Neuronal stem cell (in vitro differentiated cells): Measurements from ENCODE around the gene ACSS3.
"Not testable (repeated sequence)": the region's sequence is repeated elsewhere in the genome, so short reads cannot be mapped to it uniquely, and the experiment has no call there.

ENCODE experiments used
- DNase-seq: peaks from one replicate; pipeline ENCODE4 v3.0.0-alpha.2; 2013; ENCODE audit warnings: low spot score
- H2AFZ ChIP-seq: one replicate; pipeline ENCODE4 v1.6.1; 2013; ENCODE audit warnings: mild to moderate bottlenecking, low read length, inconsistent platforms
- H2AK5ac ChIP-seq: 2 replicates; pipeline ENCODE4 v1.6.1; 2013; ENCODE audit warnings: low read depth, mild to moderate bottlenecking, inconsistent platforms, low read length, moderate library complexity, mixed read lengths
- H2BK120ac ChIP-seq: 2 replicates; pipeline ENCODE4 v1.6.1; 2013; ENCODE audit warnings: low read depth, mild to moderate bottlenecking, inconsistent platforms, low read length, moderate library complexity, mixed read lengths
- H2BK12ac ChIP-seq: one replicate; pipeline ENCODE4 v1.6.1; 2013; ENCODE audit warnings: low read length, inconsistent platforms
- H2BK15ac ChIP-seq: 2 replicates; pipeline ENCODE4 v1.6.1; 2013; ENCODE audit warnings: mild to moderate bottlenecking, low read length, inconsistent platforms, mixed read lengths
- H2BK5ac ChIP-seq: one replicate; pipeline ENCODE4 v1.6.1; 2013; ENCODE audit warnings: inconsistent platforms, mild to moderate bottlenecking, low read length, moderate library complexity
- H3K14ac ChIP-seq: one replicate; pipeline ENCODE4 v1.6.1; 2013; ENCODE audit warnings: low read length, inconsistent platforms
- H3K18ac ChIP-seq: 2 replicates; pipeline ENCODE4 v1.6.1; 2013; ENCODE audit warnings: low read length, inconsistent platforms
- H3K23ac ChIP-seq: 2 replicates; pipeline ENCODE4 v1.6.1; 2013; ENCODE audit warnings: low read depth, mild to moderate bottlenecking, mixed read lengths, low read length, inconsistent platforms; ENCODE audit not compliant: poor library complexity
- H3K27ac ChIP-seq: replicated peaks from 3 replicates; pipeline ENCODE4 v1.5.1; 2013; ENCODE audit warnings: low read length, inconsistent platforms
- H3K27me3 ChIP-seq, 3 experiments: 2 replicates each; pipeline ENCODE4 v1.6.1; 2013; ENCODE audit warnings: low read length in 3 of 3, mild to moderate bottlenecking in 2 of 3, inconsistent platforms in 1 of 3, low read depth in 1 of 3, mixed read lengths in 1 of 3, moderate library complexity in 1 of 3; ENCODE audit not compliant: control insufficient read depth in 3 of 3, insufficient read depth in 3 of 3
- H3K36me3 ChIP-seq, 2 donors: replicated peaks in 1 of 2; 2 replicates each; pipeline ENCODE4 v1.6.1; 2013; ENCODE audit warnings: low read length in 2 of 2; ENCODE audit not compliant: control insufficient read depth in 2 of 2, insufficient read depth in 2 of 2
- H3K4ac ChIP-seq: 2 replicates; pipeline ENCODE4 v1.6.1; 2013; ENCODE audit warnings: inconsistent platforms, mild to moderate bottlenecking, low read length, moderate library complexity
- H3K4me1 ChIP-seq, 2 donors: 1 replicate in 1 of 2; 2 replicates in 1 of 2; pipeline ENCODE4 v1.6.1; 2013; ENCODE audit warnings: low read length in 2 of 2, low read depth in 1 of 2; ENCODE audit not compliant: control insufficient read depth in 2 of 2, insufficient read depth in 1 of 2
- H3K4me2 ChIP-seq: one replicate; pipeline ENCODE4 v1.6.1; 2013; ENCODE audit warnings: mild to moderate bottlenecking, low read length, inconsistent platforms; ENCODE audit not compliant: insufficient read depth, poor library complexity, severe bottlenecking
- H3K4me3 ChIP-seq, 2 donors: 2 replicates each; pipeline ENCODE4 v1.5.1; 2013; ENCODE audit warnings: low read length in 2 of 2, mild to moderate bottlenecking in 2 of 2, inconsistent platforms in 1 of 2, moderate library complexity in 1 of 2
- H3K79me1 ChIP-seq: one replicate; pipeline ENCODE4 v1.6.1; 2013; ENCODE audit warnings: low read depth, mild to moderate bottlenecking, inconsistent platforms, low read length, moderate library complexity
- H3K9ac ChIP-seq: one replicate; pipeline ENCODE4 v1.6.1; 2013; ENCODE audit warnings: mild to moderate bottlenecking, low read depth, low read length, inconsistent platforms; ENCODE audit not compliant: poor library complexity
- H3K9me3 ChIP-seq, 2 donors: replicated peaks in 1 of 2; 2 replicates each; pipeline versions ENCODE3 to v1.6.1; 2013; ENCODE audit warnings: low read length in 2 of 2, mild to moderate bottlenecking in 2 of 2, inconsistent platforms in 1 of 2, low read depth in 1 of 2, mixed read lengths in 1 of 2, moderate library complexity in 1 of 2; ENCODE audit not compliant: control insufficient read depth in 2 of 2, insufficient read depth in 1 of 2
- H4K8ac ChIP-seq: one replicate; pipeline ENCODE4 v1.6.1; 2013; ENCODE audit warnings: low read depth, mild to moderate bottlenecking, inconsistent platforms, low read length, moderate library complexity
- H4K91ac ChIP-seq: one replicate; pipeline ENCODE4 v1.6.1; 2013; ENCODE audit warnings: low read length, low read depth, mild to moderate bottlenecking, inconsistent platforms; ENCODE audit not compliant: poor library complexity
- WGBS, 2 donors: extraction: QIAGEN DNeasy Blood & Tissue Kit; methylation state at CpG; one replicate each; pipeline ENCODE4 v1.1.7; 2013; ENCODE audit warnings: missing lambda C conversion rate in 2 of 2, mixed read lengths in 1 of 2; ENCODE audit not compliant: insufficient read length in 2 of 2, insufficient replicate concordance in 1 of 2; ENCODE audit errors: extremely low coverage in 2 of 2; 5-methylcytosine and 5-hydroxymethylcytosine counted together

Gene ACSS3

GRCh38 chr12:81064971-81065370, 12.9 kb upstream of the ACSS3 start:
- H3K18ac ChIP-seq, H3K27me3 ChIP-seq, H3K4me3 ChIP-seq, H2BK120ac ChIP-seq, H3K36me3 ChIP-seq, H3K4me1 ChIP-seq, H3K27ac ChIP-seq, H3K23ac ChIP-seq, H3K4ac ChIP-seq, H3K14ac ChIP-seq, H4K8ac ChIP-seq, H3K9ac ChIP-seq, H2BK15ac ChIP-seq, H3K79me1 ChIP-seq, H3K9me3 ChIP-seq, H2BK5ac ChIP-seq, H3K4me2 ChIP-seq, DNase-seq, H4K91ac ChIP-seq, H2BK12ac ChIP-seq, H2AK5ac ChIP-seq: not testable (repeated sequence)
- WGBS, 2 donors, result no CpG with 5 or more reads among the region's 11 CpGs
- H2AFZ ChIP-seq, result peak overlapping the region; percentile 77

GRCh38 chr12:81070846-81071245, 7.0 kb upstream of the ACSS3 start:
- Histone ChIP-seq H3K27me3 (no peaks in the 10 kb centered on the region), H3K9ac (no peak overlapping the region), H3K79me1 (no peaks in the 10 kb centered on the region), H3K36me3 (no peaks in the 10 kb centered on the region), H2BK15ac (no peak overlapping the region), H3K4me1 (no peaks in the 10 kb centered on the region), H3K23ac (no peak overlapping the region), H2BK12ac (no peak overlapping the region), H4K8ac (no peak overlapping the region), H3K18ac (no peak overlapping the region), H3K14ac (no peak overlapping the region), H2BK5ac (no peak overlapping the region), H3K4ac (no peak overlapping the region), H4K91ac (no peak overlapping the region), H2AK5ac (no peak overlapping the region), H3K4me3 (no peak overlapping the region), H2BK120ac (no peak overlapping the region), H3K27ac (no peak overlapping the region), H3K9me3 (no peaks in the 10 kb centered on the region), H3K4me2 (no peak overlapping the region), H2AFZ (no peak overlapping the region)
- DNase-seq, result no peak

- no peak overlapping the region for H2BK5ac ChIP-seq
- no peak overlapping the region for H3K18ac ChIP-seq
- H3K27ac ChIP-seq, result no peak overlapping the region
- H3K9ac ChIP-seq, result no peak overlapping the region
- H2BK15ac ChIP-seq, result no peak overlapping the region
- no peak overlapping the region for H3K4me3 ChIP-seq
- no peak overlapping the region for H2AK5ac ChIP-seq
- no peaks in the 10 kb centered on the region for H3K9me3 ChIP-seq
- H3K27me3 ChIP-seq, result no peaks in the 10 kb centered on the region
- no peak overlapping the region for H2BK12ac ChIP-seq
- H4K8ac ChIP-seq, result no peak overlapping the region
- H3K36me3 ChIP-seq, result no peaks in the 10 kb centered on the region
- no peak overlapping the region for H3K4ac ChIP-seq
- H2BK120ac ChIP-seq, result no peak overlapping the region
- peaks cover 0 to 6% of the 10 kb centered on the region in 2 donors for H3K4me1 ChIP-seq
- peaks cover 3% of the 10 kb centered on the region for H3K79me1 ChIP-seq
- WGBS, 2 donors, result no CpG with 5 or more reads among the region's 3 CpGs
- no peak for DNase-seq
- no peak overlapping the region for H2AFZ ChIP-seq
- H3K14ac ChIP-seq, result no peak overlapping the region
- H3K4me2 ChIP-seq, result no peak overlapping the region
- no peak overlapping the region for H4K91ac ChIP-seq
- H3K23ac ChIP-seq, result no peak overlapping the region
Observed at GRCh38 chr12:81075539-81075938, 2.3 kb upstream of the ACSS3 start.

DNA sequence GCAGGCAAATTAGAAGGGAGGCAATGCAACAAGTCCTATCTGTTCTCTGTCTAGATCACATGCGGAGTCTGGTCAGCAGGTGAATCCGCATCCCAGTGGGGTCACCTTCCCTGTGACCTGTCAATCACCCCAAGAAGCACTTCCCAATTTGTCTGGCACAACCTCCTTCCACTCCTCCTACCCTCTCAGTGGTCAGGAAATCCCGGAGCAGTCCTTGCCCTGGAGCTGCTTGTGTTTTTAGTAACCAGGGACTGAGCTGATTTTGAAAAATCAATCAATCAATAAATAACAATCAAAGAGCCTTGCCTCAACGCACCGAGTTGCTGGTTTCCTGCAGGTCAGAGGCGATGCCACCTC, 572 bp upstream of the ACSS3 start:
- Histone ChIP-seq H3K79me1 (peaks cover 3% of the 10 kb centered on the region), H2BK120ac (no peak overlapping the region), H3K4me1 (peaks cover 0 to 6% of the 10 kb centered on the region in 2 donors), H3K4me3 (peak overlapping the region; percentile 56 to 91), H3K4me2 (peak overlapping the region; percentile 52), H3K9me3 (no peaks in the 10 kb centered on the region), H3K4ac (no peak overlapping the region), H2BK12ac (no peak overlapping the region), H2BK15ac (no peak overlapping the region), H3K27me3 (no peaks in the 10 kb centered on the region), H3K23ac (no peak overlapping the region), H3K36me3 (no peaks in the 10 kb centered on the region), H2AK5ac (no peak overlapping the region), H3K18ac (peak overlapping the region; percentile 88), H4K8ac (no peak overlapping the region), H3K9ac (no peak overlapping the region), H2AFZ (peak overlapping the region; percentile 92), H4K91ac (no peak overlapping the region), H2BK5ac (peak overlapping the region; percentile 35), H3K14ac (no peak overlapping the region), H3K27ac (no peak overlapping the region)
- DNase-seq, result peak; percentile 57
- no CpG with 5 or more reads among the region's 6 CpGs for WGBS, 2 donors
